Left lung (tissue), 10 donors: Measurements from ENCODE around the gene CD4. TPM values are rescaled to one million over a fixed set of nuclear protein-coding genes. Genes with fewer than 3 reads are reported as not detected.

Experiments used
- ATAC-seq: fragments of 200-7000 bp; cut with Tn5 transposase; one replicate; pipeline ENCODE4 v1.9.1; 2020; ENCODE audit warnings: moderate library complexity
- DNase-seq, 4 donors: peaks; one replicate each; pipeline ENCODE4 v3.0.0-alpha.2; 2013 to 2020
- H3K27ac ChIP-seq, 2 donors: fragments of 200-600 bp; sonication (generic) in 1 of 2; one replicate each; pipeline versions ENCODE4 v1.5.0 to v1.8.0; 2020 to 2021
- H3K27me3 ChIP-seq, 2 donors: fragments of 200-600 bp; sonication (generic) in 1 of 2; one replicate each; pipeline versions ENCODE4 v1.5.0 to v1.8.0; 2020 to 2021
- H3K36me3 ChIP-seq, 2 donors: fragments of 200-600 bp; sonication (generic) in 1 of 2; one replicate each; pipeline versions ENCODE4 v1.5.0 to v1.8.0; 2020 to 2021
- H3K4me1 ChIP-seq, 2 donors: fragments of 200-600 bp; one replicate each; pipeline ENCODE4 v1.8.0; 2021
- H3K4me3 ChIP-seq, 2 donors: fragments of 200-600 bp; sonication (generic) in 1 of 2; one replicate each; pipeline versions ENCODE4 v1.5.0 to v1.8.0; 2020 to 2021; ENCODE audit warnings: mild to moderate bottlenecking in 1 of 2
- H3K9me3 ChIP-seq, 2 donors: fragments of 200-600 bp; sonication (generic) in 1 of 2; one replicate each; pipeline versions ENCODE4 v1.5.0 to v1.8.0; 2020 to 2021
- CTCF ChIP-seq, 2 donors: fragments of 200-600 bp; sonication (generic) in 1 of 2; IDR thresholded peaks; one replicate each; pipeline versions ENCODE4 v1.5.0 to v1.8.0; 2021; ENCODE audit warnings: antibody characterized with exemption in 2 of 2
- intact Hi-C, 2 donors: fragments of 100-400 bp; cut with DNase I; formaldehyde crosslinking; loops; one replicate each; pipeline versions ENCODE4 v1.11.2 to v1.14.2; 2022
- polyA plus RNA-seq, 6 donors: library from polyadenylated mRNA; unstranded; fragments of 120-200 nt; gene quantifications; one replicate each; pipeline ENCODE4 v1.2.1, GENCODE V29; 2013; ENCODE audit not compliant: insufficient read length in 6 of 6
- total RNA-seq, 2 donors: library from RNA; stranded (reverse); fragmentation: NEBNext Ultra II Directional; extraction: Animal tissue kit (Norgen Biotek cat#: 25700); gene quantifications; one replicate each; pipeline ENCODE4 v1.2.1, GENCODE V29; 2021
- donor health status: DM: no; HTN: yes; CAD: no.
- donor health status: DM: no; HTN: no; CAD: no.

Gene CD4
- total and polyA plus RNA-seq, 8 donors, result 64.5 to 97.8 (median 92.9) TPM

- peak; percentile 86 to 98 (median 96) for DNase-seq
- TF ChIP-seq CTCF (IDR thresholded peaks at IDR 0.05), result no peak
- H3K4me1 ChIP-seq, result peaks cover 11 to 29% of the 10 kb centered on the region in 2 donors
- H3K36me3 ChIP-seq, result peaks cover 0 to 18% of the 10 kb centered on the region in 2 donors
- intact Hi-C loops, result no loop called here
- no peaks in the 10 kb centered on the region for H3K27me3 ChIP-seq
- peak within 1 kb of the TSS; percentile 55 to 62 for H3K4me3 ChIP-seq
- H3K27ac ChIP-seq, result peak within 1 kb of the TSS; percentile 95 to 96
- no peaks in the 10 kb centered on the region for H3K9me3 ChIP-seq
- peak; percentile 80 for ATAC-seq
These were observed 62.0 kb downstream of the CD4 start, which contains the start of gene CDCA3 for GRCh38 chr12:6851153-6851920. TSS of gene CDCA3 (minus strand) at chr12:6851286. CDS start at chr12:6850952, 334 bp downstream.

- peak in 1 of 2 donors; percentile 22 for TF ChIP-seq CTCF (IDR thresholded peaks at IDR 0.05)
- Histone ChIP-seq H3K36me3 (peaks cover 0 to 21% of the 10 kb centered on the region in 2 donors), H3K4me3 (peak within 1 kb of the TSS; percentile 55 to 62), H3K27ac (peak within 1 kb of the TSS; percentile 95 to 96), H3K27me3 (no peaks in the 10 kb centered on the region), H3K9me3 (no peaks in the 10 kb centered on the region), H3K4me1 (peaks cover 11 to 29% of the 10 kb centered on the region in 2 donors)
- ATAC-seq (peak; percentile 89), DNase-seq (peak; percentile 99 to 100 (median 100))
- intact Hi-C loops, result no loop called here
These were observed 62.8 kb downstream of the CD4 start, which contains the start of gene USP5 for GRCh38 chr12:6851921-6852650. TSS of gene USP5 (plus strand) at chr12:6852150. CDS start at chr12:6852180, 30 bp downstream.

GRCh38 chr12:6852651-6853354 is 63.5 kb downstream of the CD4 start:
- no peak for TF ChIP-seq CTCF (IDR thresholded peaks at IDR 0.05)
- Histone ChIP-seq H3K27me3 (no peaks in the 10 kb centered on the region), H3K27ac (peak overlapping the region; percentile 95 to 96), H3K4me3 (peak overlapping the region; percentile 55 to 62), H3K36me3 (peaks cover 0 to 28% of the 10 kb centered on the region in 2 donors), H3K9me3 (no peaks in the 10 kb centered on the region), H3K4me1 (peaks cover 11 to 29% of the 10 kb centered on the region in 2 donors)
- intact Hi-C loops, result no loop called here
- peak in 1 of 4 donors; percentile 55 for DNase-seq
- ATAC-seq, result no peak

GRCh38 chr12:6853626-6854025 is 64.3 kb downstream of the CD4 start:
- H3K4me1 ChIP-seq, result peaks cover 11 to 29% of the 10 kb centered on the region in 2 donors
- intact Hi-C loops, result no loop called here

More at GRCh38 chr12:6853626-6854025, 64.3 kb downstream of the CD4 start:
- H3K9me3 ChIP-seq, result no peaks in the 10 kb centered on the region
- H3K27me3 ChIP-seq, result no peaks in the 10 kb centered on the region
- no peak for TF ChIP-seq CTCF (IDR thresholded peaks at IDR 0.05)
- DNase-seq (no peak), ATAC-seq (no peak)
- H3K27ac ChIP-seq, result peak overlapping the region; percentile 95 to 96
- peak overlapping the region in 1 of 2 donors; percentile 62 for H3K4me3 ChIP-seq
- H3K36me3 ChIP-seq, result peaks cover 0 to 36% of the 10 kb centered on the region in 2 donors
